Anterior cingulate cortex (tissue), 58 donors: ENCODE results near the gene RABAC1.

ENCODE experiments used
- DNase-seq, 58 donors: peaks; one replicate each; lab custom pipeline; 2025; lab: John Stamatoyannopoulos, UW

Gene RABAC1

DNA sequence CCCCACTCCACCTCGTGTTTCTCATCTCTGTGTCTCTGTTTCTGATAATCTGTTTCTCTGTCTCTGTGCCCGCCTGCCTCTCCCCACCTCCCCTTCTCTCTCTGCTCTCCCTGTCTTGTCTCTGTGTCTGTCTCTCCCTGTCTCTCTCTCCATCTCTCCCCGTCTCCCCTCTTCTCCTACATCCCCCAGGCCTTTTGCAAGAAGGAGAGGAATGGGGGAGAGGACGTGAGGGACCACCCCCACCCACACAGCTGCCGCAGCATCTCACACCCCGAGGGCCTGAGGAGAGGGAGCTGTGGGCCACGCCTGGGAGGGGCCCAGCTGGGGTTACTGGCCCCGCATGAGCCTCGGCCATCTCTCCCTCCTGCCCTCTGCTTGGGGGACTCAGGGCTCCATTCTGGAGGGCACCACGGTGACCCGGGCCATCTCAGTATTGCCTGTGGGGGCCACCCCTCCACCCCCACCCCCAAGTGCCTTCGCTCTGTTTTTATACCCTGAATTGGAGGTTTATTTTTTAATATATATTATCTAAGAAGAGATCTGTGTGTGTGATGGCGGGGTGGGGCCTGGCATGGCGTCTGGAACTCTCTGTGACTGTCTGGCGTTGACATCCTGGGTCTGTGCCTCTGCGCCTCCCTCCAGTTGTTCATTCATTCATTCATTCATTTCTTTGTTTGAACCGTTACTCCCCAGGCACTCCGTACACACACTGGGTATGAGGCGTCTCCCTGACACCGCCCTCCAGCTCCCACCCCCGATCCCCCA is 52.0 kb downstream of the RABAC1 start:
- no peak for DNase-seq
